Heart right ventricle (tissue), 16 donors: Measurements from ENCODE around the gene MAN2A1. TPM values are rescaled to one million over a fixed set of nuclear protein-coding genes. Genes with fewer than 3 reads are reported as not detected.

Experiments
- ATAC-seq, 8 donors: fragments of 200-7000 bp; cut with Tn5 transposase; one replicate each; pipeline ENCODE4 v1.9.1; 2020; ENCODE audit warnings: mild to moderate bottlenecking in 8 of 8, moderate library complexity in 8 of 8, moderate number of reproducible peaks in 1 of 8
- DNase-seq, 2 donors: peaks; one replicate each; pipeline ENCODE4 v3.0.0-alpha.2; 2020
- H3K27ac ChIP-seq, 10 donors: fragments of 200-600 bp; sonication (generic) in 2 of 10; one replicate each; pipeline versions ENCODE4 v1.5.0 to v1.8.0; 2020 to 2022; ENCODE audit warnings: mild to moderate bottlenecking in 3 of 10
- H3K27me3 ChIP-seq, 7 donors: fragments of 200-600 bp; one replicate each; pipeline ENCODE4 v1.8.0; 2021 to 2022; ENCODE audit warnings: mild to moderate bottlenecking in 2 of 7
- H3K36me3 ChIP-seq, 9 donors: fragments of 200-600 bp; sonication (generic) in 1 of 9; one replicate each; pipeline versions ENCODE4 v1.5.0 to v1.8.0; 2020 to 2022; ENCODE audit warnings: mild to moderate bottlenecking in 2 of 9
- H3K4me1 ChIP-seq, 9 donors: fragments of 200-600 bp; sonication (generic) in 1 of 9; one replicate each; pipeline versions ENCODE4 v1.5.0 to v1.8.0; 2020 to 2022; ENCODE audit warnings: mild to moderate bottlenecking in 4 of 9
- H3K4me3 ChIP-seq, 10 donors: fragments of 200-600 bp; sonication (generic) in 2 of 10; one replicate each; pipeline versions ENCODE4 v1.5.0 to v1.8.0; 2020 to 2022; ENCODE audit warnings: mild to moderate bottlenecking in 7 of 10, moderate library complexity in 2 of 10
- H3K9me3 ChIP-seq, 11 donors: fragments of 200-600 bp in 10 of 11; sonication (generic) in 2 of 11; one replicate each; pipeline versions ENCODE4 v1.5.0 to v1.8.0; 2013 to 2022; ENCODE audit warnings: mild to moderate bottlenecking in 2 of 11, control low read depth in 1 of 11, moderate library complexity in 1 of 11
- CTCF ChIP-seq, 9 donors: fragments of 200-600 bp; sonication (generic) in 2 of 9; IDR thresholded peaks; one replicate each; pipeline versions ENCODE4 v1.5.0 to v1.8.0; 2021 to 2022; ENCODE audit warnings: antibody characterized with exemption in 9 of 9, mild to moderate bottlenecking in 5 of 9, moderate library complexity in 1 of 9
- WGBS, 2 donors: extraction: QIAGEN DNeasy Blood & Tissue Kit; methylation state at CpG; one replicate each; pipeline ENCODE4 v1.1.7; 2013; ENCODE audit warnings: inconsistent platforms in 1 of 2; 5-methylcytosine and 5-hydroxymethylcytosine counted together
- intact Hi-C, 10 donors: fragments of 100-400 bp; cut with DNase I; formaldehyde crosslinking; loops; one replicate each; pipeline versions ENCODE4 v1.11.1 to v1.14.2; 2022
- polyA plus RNA-seq, 2 donors: library from polyadenylated mRNA; stranded (reverse); fragments of 200-250 nt; gene quantifications; one replicate each; pipeline ENCODE4 v1.2.3, GENCODE V29; 2013
- total RNA-seq, 10 donors: library from RNA; stranded (reverse); fragmentation: NEBNext Ultra II Directional in 3 of 10; extraction: Animal tissue kit (Norgen Biotek cat#: 25700) in 3 of 10; gene quantifications; one replicate each; pipeline versions ENCODE4 v1.2.1 to v1.2.4, GENCODE V29; 2021 to 2023
- donor health status: Arrhythmogenic right ventricular cardiomyopathy.
- donor health status: ischemic (EF 13 %, LVEDD 7.1; RV severe dilation, severe dysfunction).
- donor health status: healthy with polysubstance abuse.
- donor health status: DM: no; HTN: yes; CAD: no.
- donor health status: DM: no; HTN: no; CAD: no.
- donor health status: ischemic (EF 25% LVEDD 6.9; RV normal size, moderate dysfunction).
- donor health status: ischemic (EF 25% LVEDD 5.7; RV mildly dilated, moderate dysfunction).
- donor health status: healthy.
- donor health status: DM: yes; HTN: yes; CAD: no.
- donor health status: Ischemic cardiomyopathy.
- donor health status: ischemic (EF 35%, LVEDD 5.7; RV mildly dilated, moderate dysfunction).
- donor health status: nonischemic (EF 11% LVEDD 7.7; RV severe dilation, severe dysfunction).
- donor health status: DM: yes; HTN: yes; CAD: no.
- donor health status: PGD.
- donor health status: ischemic (EF 29% LVEDD 5.4; RV normal size, mild dysfunction).
- donor health status: nonischemic (EF 23%, LVEDD 6.1; RV moderate dilation, normal function).

MAN2A1 gene
- total and polyA plus RNA-seq, 12 donors: 2.9 to 16.1 (median 6.5) TPM

DNA sequence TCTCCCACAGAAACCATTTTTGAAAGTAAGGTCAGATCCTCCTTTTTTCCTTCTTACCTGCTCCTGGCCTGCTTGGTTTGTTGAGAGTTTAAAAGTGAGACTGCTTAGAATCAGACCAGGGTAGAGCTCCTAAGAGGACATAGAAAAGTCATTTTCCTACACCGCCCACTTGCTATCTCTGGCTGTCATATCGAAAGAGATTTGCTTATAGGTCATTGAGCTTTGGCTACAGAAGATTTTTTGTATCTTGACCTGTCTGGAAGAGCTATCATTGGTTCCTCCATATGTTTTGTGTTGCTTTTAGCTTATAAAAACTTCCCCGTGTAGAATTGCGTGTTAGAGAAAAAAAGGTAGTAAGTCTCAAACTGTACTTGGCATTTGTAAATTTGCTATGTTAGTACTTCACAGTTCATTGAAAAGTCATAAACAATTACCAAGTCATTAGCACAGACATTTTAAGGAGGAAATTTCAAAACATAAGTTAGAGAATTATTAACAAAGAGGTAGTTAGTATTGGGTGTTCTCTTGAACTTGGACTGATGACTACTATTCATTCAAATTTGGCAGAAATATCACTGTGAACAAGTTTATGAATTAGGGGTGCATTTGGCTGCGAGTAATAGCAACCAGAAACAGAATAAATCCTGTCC lies 96.6 kb downstream of the MAN2A1 start:
- Histone ChIP-seq H3K27me3 (no peaks in the 10 kb centered on the region), H3K9me3 (no peaks in the 10 kb centered on the region), H3K36me3 (peaks cover 0 to 46% (median 0%) of the 10 kb centered on the region in 9 donors), H3K27ac (no peak overlapping the region), H3K4me1 (no peaks in the 10 kb centered on the region), H3K4me3 (no peak overlapping the region)
- 91 to 94% methylated on average over 5 of the region's 5 CpGs for WGBS, 2 donors
- DNase-seq (no peak), ATAC-seq (no peak)
- no peak for TF ChIP-seq CTCF (IDR thresholded peaks at IDR 0.05)
- intact Hi-C loops: no loop called here

DNA sequence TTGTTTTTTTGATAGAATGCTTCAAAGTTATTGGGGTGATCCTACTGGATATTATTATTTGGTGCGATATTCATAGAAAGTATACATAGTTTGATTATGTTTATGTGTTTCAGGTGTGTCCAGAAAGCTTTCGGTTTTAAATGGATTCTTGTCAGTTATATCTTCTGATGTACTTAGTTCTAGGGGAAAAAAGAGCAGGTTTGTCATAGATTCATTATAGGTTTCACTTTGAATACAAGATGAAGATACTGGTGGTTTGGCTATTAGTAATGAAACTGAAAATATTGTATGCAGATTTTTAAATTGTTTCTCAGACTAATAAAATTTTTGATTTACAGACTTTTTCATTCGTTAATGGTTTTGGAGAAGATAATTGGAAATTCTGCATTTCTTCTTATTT lies 98.9 kb downstream of the MAN2A1 start:
- Histone ChIP-seq H3K4me3 (no peak overlapping the region), H3K4me1 (no peaks in the 10 kb centered on the region), H3K27me3 (no peaks in the 10 kb centered on the region), H3K9me3 (no peaks in the 10 kb centered on the region), H3K36me3 (peaks cover 0 to 48% (median 0%) of the 10 kb centered on the region in 9 donors), H3K27ac (no peak overlapping the region)
- no peak for TF ChIP-seq CTCF (IDR thresholded peaks at IDR 0.05)
- 97 to 99% methylated on average over 3 of the region's 3 CpGs for WGBS, 2 donors
- ATAC-seq: no peak
- intact Hi-C loops: no loop called here
- DNase-seq: no peak

- no peaks in the 10 kb centered on the region for H3K4me1 ChIP-seq
- H3K27ac ChIP-seq: no peak overlapping the region
- TF ChIP-seq CTCF (IDR thresholded peaks at IDR 0.05): no peak
- DNase-seq: no peak
- intact Hi-C loops: no loop called here
- ATAC-seq: no peak
- H3K36me3 ChIP-seq: peaks cover 0 to 62% (median 8%) of the 10 kb centered on the region in 9 donors
- no peaks in the 10 kb centered on the region for H3K9me3 ChIP-seq
- no peaks in the 10 kb centered on the region for H3K27me3 ChIP-seq
- no peak overlapping the region for H3K4me3 ChIP-seq
- WGBS, 2 donors: 63 to 78% methylated on average over 1 of the region's 1 CpG
Observed at GRCh38 chr5:109792613-109793012, 102.9 kb downstream of the MAN2A1 start.

DNA sequence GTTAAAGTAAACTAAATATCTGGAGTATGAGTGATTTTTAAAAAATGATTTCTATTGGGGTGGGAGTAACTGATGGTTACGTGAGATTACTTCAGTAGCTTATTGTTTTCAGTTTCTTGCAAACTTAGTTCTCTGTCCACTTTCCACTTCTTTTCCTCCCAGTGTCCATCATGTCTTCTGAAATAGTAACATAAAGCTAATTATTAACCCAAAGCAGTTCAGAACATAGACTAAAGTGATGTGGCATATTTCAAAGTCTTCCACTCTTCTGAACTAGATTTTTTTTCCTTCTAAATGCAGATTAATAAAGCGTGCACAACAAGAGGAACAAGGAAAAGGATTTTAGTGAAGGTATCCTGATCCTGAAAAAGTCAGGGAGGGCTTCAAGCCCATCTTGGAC lies 114.1 kb downstream of the MAN2A1 start:
- Histone ChIP-seq H3K4me3 (no peak overlapping the region), H3K27me3 (no peaks in the 10 kb centered on the region), H3K27ac (no peak overlapping the region), H3K9me3 (peaks cover 0 to 5% (median 0%) of the 10 kb centered on the region in 11 donors), H3K36me3 (peaks cover 0 to 41% (median 0%) of the 10 kb centered on the region in 9 donors), H3K4me1 (peaks cover 0 to 9% (median 0%) of the 10 kb centered on the region in 9 donors)
- DNase-seq (no peak), ATAC-seq (no peak)
- intact Hi-C loops: no loop called here
- no peak for TF ChIP-seq CTCF (IDR thresholded peaks at IDR 0.05)
- WGBS, 2 donors: 94 to 95% methylated on average over 2 of the region's 2 CpGs
